Effector memory CD4-positive, alpha-beta T cell (primary cell): ENCODE results near the gene CFAP299.

Experiments
- DNase-seq, 3 donors: peaks; one replicate each; pipeline ENCODE4 v3.0.0-alpha.2; 2020
- H3K27ac ChIP-seq: 2 replicates; pipeline ENCODE4 v1.7.0; 2013; ENCODE audit warnings: mild to moderate bottlenecking, low read length, moderate library complexity; ENCODE audit not compliant: insufficient read depth, poor library complexity, severe bottlenecking
- H3K27me3 ChIP-seq: replicated peaks from 2 replicates; pipeline ENCODE4 v1.7.0; 2013; ENCODE audit warnings: mild to moderate bottlenecking, low read length; ENCODE audit not compliant: insufficient read depth, control insufficient read depth, poor library complexity, severe bottlenecking
- H3K36me3 ChIP-seq: 2 replicates; pipeline ENCODE4 v1.7.0; 2013; ENCODE audit warnings: mild to moderate bottlenecking, low read length, moderate library complexity; ENCODE audit not compliant: control insufficient read depth, insufficient read depth
- H3K4me1 ChIP-seq: 2 replicates; pipeline ENCODE4 v1.7.0; 2013; ENCODE audit warnings: low read length, mild to moderate bottlenecking; ENCODE audit not compliant: control insufficient read depth, insufficient read depth, poor library complexity, severe bottlenecking
- H3K4me3 ChIP-seq: 2 replicates; pipeline ENCODE4 v1.7.0; 2013; ENCODE audit warnings: low read length, low read depth, mild to moderate bottlenecking; ENCODE audit not compliant: insufficient read depth, poor library complexity, severe bottlenecking
- H3K9me3 ChIP-seq: 2 replicates; pipeline ENCODE4 v1.7.0; 2013; ENCODE audit warnings: mild to moderate bottlenecking, low read length, moderate library complexity; ENCODE audit not compliant: control insufficient read depth

Gene CFAP299

GRCh38 chr4:80841587-80842281, 506.2 kb downstream of the CFAP299 start:
- Histone ChIP-seq H3K27me3 (no peaks in the 10 kb centered on the region), H3K4me1 (peaks cover 10% of the 10 kb centered on the region), H3K36me3 (no peaks in the 10 kb centered on the region), H3K4me3 (no peak overlapping the region), H3K9me3 (no peaks in the 10 kb centered on the region), H3K27ac (no peak overlapping the region)
- no peak for DNase-seq

GRCh38 chr4:80846210-80846609, 510.7 kb downstream of the CFAP299 start:
- Histone ChIP-seq H3K27me3 (no peaks in the 10 kb centered on the region), H3K36me3 (no peaks in the 10 kb centered on the region), H3K4me3 (no peak overlapping the region), H3K27ac (no peak overlapping the region), H3K4me1 (peaks cover 5% of the 10 kb centered on the region), H3K9me3 (no peaks in the 10 kb centered on the region)
- no peak for DNase-seq

GRCh38 chr4:80852061-80852460, 516.5 kb downstream of the CFAP299 start:
- Histone ChIP-seq H3K27me3 (no peaks in the 10 kb centered on the region), H3K27ac (no peak overlapping the region), H3K9me3 (no peaks in the 10 kb centered on the region), H3K36me3 (no peaks in the 10 kb centered on the region), H3K4me3 (no peak overlapping the region), H3K4me1 (no peaks in the 10 kb centered on the region)
- DNase-seq = no peak

DNA sequence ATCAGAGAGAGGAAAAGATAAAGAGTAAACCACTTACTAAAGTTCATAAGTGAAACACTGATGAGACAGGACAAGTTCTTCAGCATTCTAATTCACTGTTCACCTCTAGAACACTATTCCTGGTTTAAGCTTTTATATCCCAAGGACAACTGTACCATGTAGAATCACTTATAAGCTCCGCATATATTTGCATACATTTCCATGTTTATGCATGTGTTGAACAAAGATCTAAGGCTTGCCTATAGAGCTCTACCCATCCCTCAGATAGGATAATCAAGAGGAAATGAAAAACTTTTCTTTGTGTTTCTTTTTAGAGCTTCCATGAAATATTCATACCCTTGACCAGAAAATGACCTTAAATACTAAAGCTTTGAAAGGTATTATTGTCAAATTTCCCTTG, 538.0 kb downstream of the CFAP299 start:
- Histone ChIP-seq H3K4me1 (no peaks in the 10 kb centered on the region), H3K4me3 (no peak overlapping the region), H3K36me3 (no peaks in the 10 kb centered on the region), H3K27ac (no peak overlapping the region), H3K27me3 (no peaks in the 10 kb centered on the region), H3K9me3 (no peaks in the 10 kb centered on the region)
- no peak for DNase-seq

DNA sequence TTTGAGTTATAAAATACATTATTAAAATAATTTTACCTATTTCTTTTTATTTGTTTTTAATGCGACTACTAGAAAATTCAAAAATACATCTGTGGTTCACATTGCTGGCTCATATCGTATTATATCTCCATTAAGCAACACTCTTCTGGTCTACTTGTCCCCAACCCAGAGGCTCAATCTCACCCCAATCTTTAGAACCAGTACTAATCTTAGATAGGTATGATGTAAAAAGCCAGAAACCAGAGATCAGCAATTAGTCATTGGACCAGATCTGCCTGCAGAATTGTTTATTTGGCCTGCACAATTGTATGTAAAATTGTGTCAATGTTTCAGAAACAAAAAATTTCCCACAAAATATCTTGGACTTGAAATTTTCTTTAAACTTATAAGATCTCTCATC, 539.4 kb downstream of the CFAP299 start:
- no peak for DNase-seq
- Histone ChIP-seq H3K36me3 (no peaks in the 10 kb centered on the region), H3K4me3 (no peak overlapping the region), H3K4me1 (no peaks in the 10 kb centered on the region), H3K27ac (no peak overlapping the region), H3K9me3 (no peaks in the 10 kb centered on the region), H3K27me3 (no peaks in the 10 kb centered on the region)

DNA sequence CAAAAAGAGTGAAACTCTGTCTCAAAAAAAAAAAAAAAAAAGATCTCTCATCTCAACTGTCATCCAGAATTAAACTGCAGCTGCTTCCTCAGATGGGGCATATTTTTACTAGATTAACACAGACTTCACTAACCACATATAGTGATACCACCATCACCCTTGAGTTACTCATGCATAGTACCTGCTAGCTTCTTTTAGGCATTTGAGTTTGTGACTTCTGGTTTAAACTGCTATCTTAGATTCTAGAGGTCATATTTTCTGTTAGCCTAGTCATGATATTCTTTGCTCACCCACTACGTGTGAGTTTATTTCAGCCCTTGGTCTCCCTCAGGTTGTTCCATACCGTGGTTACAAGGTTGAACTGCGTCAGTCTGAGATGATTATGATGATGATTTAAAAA, 540.1 kb downstream of the CFAP299 start:
- Histone ChIP-seq H3K36me3 (no peaks in the 10 kb centered on the region), H3K4me3 (no peak overlapping the region), H3K27ac (no peak overlapping the region), H3K4me1 (no peaks in the 10 kb centered on the region), H3K27me3 (no peaks in the 10 kb centered on the region), H3K9me3 (no peaks in the 10 kb centered on the region)
- no peak for DNase-seq

DNA sequence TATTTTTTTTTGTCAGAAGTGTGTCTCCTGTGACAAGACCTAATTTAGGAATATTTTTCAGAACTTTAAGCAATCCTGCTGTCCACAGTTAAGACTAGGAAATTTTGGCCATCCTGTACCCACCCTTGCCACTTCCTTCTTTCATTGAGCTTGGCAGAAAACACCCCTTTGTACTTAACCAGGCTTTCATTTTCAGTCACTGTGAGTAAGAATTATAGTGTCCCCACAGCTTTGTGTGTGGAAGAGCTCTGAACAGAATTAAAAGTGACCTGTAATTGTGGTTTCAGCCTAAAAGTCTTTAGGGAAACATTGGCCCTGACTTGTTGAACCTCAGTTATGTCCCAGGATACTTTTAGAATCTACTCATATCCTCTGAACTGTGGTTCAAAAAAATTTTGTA, 541.3 kb downstream of the CFAP299 start:
- DNase-seq = no peak
- H3K4me1 ChIP-seq = no peaks in the 10 kb centered on the region
- H3K9me3 ChIP-seq = no peaks in the 10 kb centered on the region
- no peak overlapping the region for H3K27ac ChIP-seq
- H3K4me3 ChIP-seq = no peak overlapping the region
- no peaks in the 10 kb centered on the region for H3K36me3 ChIP-seq
- no peaks in the 10 kb centered on the region for H3K27me3 ChIP-seq

DNA sequence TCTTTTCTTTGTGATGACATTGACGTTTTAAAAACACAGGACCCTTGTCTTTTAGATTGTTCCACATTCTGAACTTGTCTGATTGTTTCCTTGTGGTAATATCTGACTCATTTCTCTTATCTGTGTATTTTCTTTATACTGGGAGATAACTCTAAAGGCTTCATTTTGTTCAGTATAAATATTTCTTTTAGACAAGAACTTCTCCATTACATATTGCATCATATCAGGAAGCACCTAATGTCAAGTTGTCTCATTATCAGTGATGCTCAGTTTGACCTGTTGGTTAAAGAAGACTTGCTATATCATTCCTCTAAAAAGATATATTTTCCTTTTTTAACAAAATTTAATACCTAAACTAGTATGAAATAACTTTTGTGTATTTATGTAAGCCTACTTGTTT, 542.7 kb downstream of the CFAP299 start:
- H3K36me3 ChIP-seq = no peaks in the 10 kb centered on the region
- no peak overlapping the region for H3K27ac ChIP-seq
- DNase-seq = no peak
- H3K9me3 ChIP-seq = no peaks in the 10 kb centered on the region
- H3K27me3 ChIP-seq = no peaks in the 10 kb centered on the region
- no peak overlapping the region for H3K4me3 ChIP-seq
- no peaks in the 10 kb centered on the region for H3K4me1 ChIP-seq

DNA sequence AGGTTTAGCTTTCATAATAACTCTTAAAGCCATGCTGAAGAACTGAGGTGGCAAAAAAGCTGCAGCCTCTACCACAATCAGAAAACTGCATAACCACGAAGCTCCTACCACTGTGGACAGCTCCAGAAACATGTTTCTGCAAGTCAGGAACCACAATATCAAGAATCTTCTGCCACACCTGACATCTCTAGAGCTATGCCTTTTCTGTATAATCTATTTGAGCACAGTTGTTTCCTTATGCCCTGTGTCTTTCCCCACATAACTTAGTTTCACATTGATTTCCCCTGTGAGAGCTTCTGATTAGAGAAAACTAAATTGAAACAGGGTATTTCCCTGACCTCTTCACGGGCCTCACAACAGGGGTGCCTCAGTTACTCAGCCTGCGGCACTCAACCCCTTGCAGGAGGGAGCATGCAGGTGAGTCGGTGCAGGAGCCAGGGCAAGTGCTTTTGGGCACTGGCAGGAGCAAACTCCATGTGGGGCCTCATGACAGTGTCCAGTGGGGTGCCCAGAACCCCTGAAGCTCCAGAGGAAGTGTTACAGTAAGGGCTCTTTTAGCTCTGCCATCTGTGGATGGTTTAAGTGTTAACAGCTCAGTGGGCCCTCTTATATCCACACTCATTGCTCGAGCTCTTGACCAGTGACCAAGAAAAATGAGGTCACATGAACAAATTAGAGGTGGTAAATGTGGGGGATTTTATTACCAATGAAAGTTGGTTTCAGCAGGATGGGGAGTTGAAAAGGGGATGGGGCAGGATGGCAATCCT, 562.2 kb downstream of the CFAP299 start:
- no peak for DNase-seq
- no peak overlapping the region for H3K27ac ChIP-seq
- no peaks in the 10 kb centered on the region for H3K9me3 ChIP-seq
- no peaks in the 10 kb centered on the region for H3K27me3 ChIP-seq
- no peaks in the 10 kb centered on the region for H3K4me1 ChIP-seq
- H3K36me3 ChIP-seq = no peaks in the 10 kb centered on the region
- no peak overlapping the region for H3K4me3 ChIP-seq

GRCh38 chr4:80900908-80901307, 565.4 kb downstream of the CFAP299 start:
- H3K4me1 ChIP-seq = no peaks in the 10 kb centered on the region
- no peaks in the 10 kb centered on the region for H3K36me3 ChIP-seq
- no peaks in the 10 kb centered on the region for H3K27me3 ChIP-seq
- no peak overlapping the region for H3K4me3 ChIP-seq
- H3K27ac ChIP-seq = no peak overlapping the region
- no peaks in the 10 kb centered on the region for H3K9me3 ChIP-seq
- DNase-seq = no peak
